K562 (cell line): ENCODE measurements around the gene GPRIN3. TPM values are rescaled to one million over a fixed set of nuclear protein-coding genes. Genes with fewer than 3 reads are reported as not detected.

ENCODE experiments used
- ATAC-seq: fragments of 200-7000 bp; cut with Tn5 transposase; 3 replicates; pipeline ENCODE4 v1.9.1; 2020; ENCODE audit warnings: moderate library complexity
- BruUV-seq: library from RNA; stranded (reverse); fragments of 400-500 nt; replicated peaks from 2 replicates; lab custom pipeline; 2021; lab: Mats Ljungman, UMichigan
- CTCF ChIA-PET: fragments of 300-600 bp; formaldehyde crosslinking; extraction: SDS; loops from one replicate; lab custom pipeline; 2021; ENCODE audit warnings: low intra/inter-chr PET ratio; lab: Yijun Ruan, JAX
- POLR2A ChIA-PET: fragments of 300-600, 350-650 bp; sonication (Branson Sonifier 250); formaldehyde crosslinking; extraction: SDS; loops from one replicate; lab custom pipeline; 2021; ENCODE audit warnings: antibody characterized with exemption, inconsistent platforms; lab: Yijun Ruan, JAX
- DNase-seq, 4 experiments: peaks; one replicate each; pipeline versions ENCODE4 v3.0.0 to v3.0.0-alpha.2; 2011 to 2018; ENCODE audit warnings: low spot score in 3 of 4, mixed read lengths in 3 of 4; ENCODE audit errors: extremely low read depth in 1 of 4
- FAIRE-seq: peaks from 2 replicates; lab custom pipeline; 2011; peaks lifted over from hg19 to GRCh38; lab: Jason Lieb, UNC
- H2AFZ ChIP-seq: 2 replicates; pipeline ENCODE4 v1.6.0; 2011; ENCODE audit warnings: low read depth, low read length, control low read depth, inconsistent platforms
- H3K27ac ChIP-seq: fragments of 200-600 bp; 3 replicates; pipeline ENCODE4 v1.8.0; 2011; ENCODE audit warnings: low read depth, mild to moderate bottlenecking, control low read depth, inconsistent platforms, low read length, moderate library complexity, mixed read lengths; ENCODE audit errors: extremely low read depth
- H3K27me3 ChIP-seq, 2 experiments: fragments of 300-600 bp in 1 of 2; 2 replicates in 1 of 2; 3 replicates in 1 of 2; pipeline versions ENCODE4 v1.6.0 to v1.8.0; 2011; ENCODE audit warnings: inconsistent platforms in 2 of 2, low read length in 2 of 2, mild to moderate bottlenecking in 1 of 2, mixed read lengths in 1 of 2, moderate library complexity in 1 of 2; ENCODE audit not compliant: control insufficient read depth in 2 of 2, insufficient read depth in 2 of 2
- H3K36me3 ChIP-seq: fragments of 300-600 bp; 3 replicates; pipeline ENCODE4 v1.8.0; 2011; ENCODE audit warnings: mild to moderate bottlenecking, low read length, inconsistent platforms; ENCODE audit not compliant: control insufficient read depth, insufficient read depth
- H3K4me1 ChIP-seq, 2 experiments: fragments of 200-600 bp in 1 of 2; replicated peaks in 1 of 2; 2 replicates in 1 of 2; 3 replicates in 1 of 2; pipeline versions ENCODE4 v1.5.1 to v1.8.0; 2011; ENCODE audit warnings: inconsistent platforms in 2 of 2, low read length in 2 of 2, mild to moderate bottlenecking in 1 of 2, mixed read lengths in 1 of 2, moderate library complexity in 1 of 2; ENCODE audit not compliant: control insufficient read depth in 2 of 2, insufficient read depth in 2 of 2
- H3K4me2 ChIP-seq: 2 replicates; pipeline ENCODE4 v1.6.1; 2011; ENCODE audit warnings: low read length, control low read depth, inconsistent platforms, mixed read lengths; ENCODE audit not compliant: insufficient read depth
- H3K4me3 ChIP-seq: fragments of 200-600 bp; sonication (generic), shearing (Covaris generic); 2 replicates; pipeline ENCODE4 v1.5.1; 2016; ENCODE audit warnings: control low read depth, inconsistent platforms
- H3K79me2 ChIP-seq: fragments of 200-600 bp; 3 replicates; pipeline ENCODE4 v1.8.0; 2011; ENCODE audit warnings: low read length, inconsistent platforms; ENCODE audit not compliant: control insufficient read depth, insufficient read depth
- H3K9ac ChIP-seq, 2 experiments: 2 replicates each; pipeline versions ENCODE4 v1.6.0 to v1.6.1; 2011; ENCODE audit warnings: low read depth in 2 of 2, low read length in 2 of 2, control low read depth in 1 of 2, inconsistent platforms in 1 of 2, mild to moderate bottlenecking in 1 of 2, mixed read lengths in 1 of 2; ENCODE audit not compliant: insufficient read depth in 1 of 2
- H3K9me1 ChIP-seq: one replicate; pipeline ENCODE4 v1.6.0; 2011; ENCODE audit warnings: inconsistent platforms, mild to moderate bottlenecking, low read length, moderate library complexity; ENCODE audit not compliant: control insufficient read depth, insufficient read depth
- H3K9me3 ChIP-seq: replicated peaks from 2 replicates; pipeline ENCODE4 v1.5.1; 2011; ENCODE audit warnings: low read depth, low read length, inconsistent platforms; ENCODE audit not compliant: control insufficient read depth, insufficient read depth
- H4K20me1 ChIP-seq: replicated peaks from 2 replicates; pipeline ENCODE4 v1.6.1; 2011; ENCODE audit warnings: low read length, inconsistent platforms, mixed read lengths; ENCODE audit not compliant: control insufficient read depth, insufficient read depth
- CBX3 ChIP-seq, 2 experiments: IDR thresholded peaks; 1 replicate in 1 of 2; 2 replicates in 1 of 2; pipeline ENCODE4 v1.6.1; 2012; ENCODE audit warnings: inconsistent platforms in 2 of 2, low read length in 2 of 2, borderline replicate concordance in 1 of 2, control low read depth in 1 of 2
- EHMT2 ChIP-seq: fragments of 450-650 bp; IDR thresholded peaks from 2 replicates; pipeline ENCODE4 v1.6.1; 2018; ENCODE audit warnings: antibody characterized with exemption
- ETV5 ChIP-seq: sonication (generic); formaldehyde crosslinking; IDR thresholded peaks from 2 replicates; pipeline ENCODE4 v1.4.0; 2020; ENCODE audit warnings: low read depth, mild to moderate bottlenecking, missing genetic modification reagents
- SMARCB1 ChIP-seq: IDR thresholded peaks from 2 replicates; pipeline ENCODE4 v1.6.1; 2011; ENCODE audit warnings: improper control_type of control experiment, low read depth; ENCODE audit not compliant: insufficient read length
- STAT5A ChIP-seq: IDR thresholded peaks from 2 replicates; pipeline ENCODE4 v1.6.1; 2012; ENCODE audit warnings: low read length, inconsistent platforms, borderline replicate concordance
- TCF7L2 ChIP-seq: fragments of 150-350 bp; IDR thresholded peaks from 2 replicates; pipeline ENCODE4 v1.6.1; 2016; ENCODE audit warnings: low read depth, mild to moderate bottlenecking, low read length, moderate library complexity
- U2AF2 ChIP-seq: fragments of 200-400 bp; formaldehyde crosslinking; optimal IDR thresholded peaks from 2 replicates; pipeline ENCODE3; 2017; ENCODE audit warnings: low read depth, mild to moderate bottlenecking, low read length
- XRCC4 ChIP-seq: IDR thresholded peaks from one replicate; pipeline ENCODE4 v1.6.1; 2011; ENCODE audit not compliant: insufficient read depth, insufficient read length; ENCODE audit errors: extremely low read depth
- ZC3H4 ChIP-seq: sonication (generic); formaldehyde crosslinking; IDR thresholded peaks from 2 replicates; pipeline ENCODE4 v1.9.0; 2021; ENCODE audit warnings: missing genetic modification reagents, borderline replicate concordance
- ZNF175 ChIP-seq: fragments of 200-800 bp; sonication (Bioruptor generic); IDR thresholded peaks from 2 replicates; pipeline ENCODE4 v1.6.1; 2016; ENCODE audit warnings: low read depth, mild to moderate bottlenecking, missing genetic modification characterization, missing compliant biosample characterization
- WGBS: fragments of 100-300 bp; shearing (Covaris generic); methylation state at CpG from one replicate; pipeline ENCODE4 v1.1.6; 2016; ENCODE audit warnings: low coverage, mixed read lengths; ENCODE audit not compliant: insufficient coverage; ENCODE audit errors: missing lambda C conversion rate; 5-methylcytosine and 5-hydroxymethylcytosine counted together
- in situ Hi-C: fragments of 300-500 bp; cut with MboI; formaldehyde crosslinking; loops from 4 replicates; pipeline ENCODE4 v1.15.0; 2018; ENCODE audit warnings: inconsistent platforms, mixed read lengths
- intact Hi-C: fragments of 100-400 bp; cut with micrococcal nuclease; formaldehyde crosslinking; loops from 2 replicates; pipeline ENCODE4 v1.14.2; 2022
- polyA plus RNA-seq, 8 experiments: library from polyadenylated mRNA; depleted of rRNA in 4 of 8; stranded (reverse) in 5 of 8; unstranded in 3 of 8; fragments of >200 nt; fragmentation: Nextera tagmentation in 2 of 8; fragmentation: Illumina TruSeq in 1 of 8; extraction: Ambion mirVana in 2 of 8; extraction: Trizol in 1 of 8; gene quantifications; 2 replicates each; pipeline versions ENCODE4 v1.2.1 to v1.2.3, GENCODE V29; 2011 to 2014; ENCODE audit warnings: inconsistent platforms in 1 of 8, missing spikeins in 1 of 8
- total RNA-seq, 7 experiments: library from RNA; depleted of rRNA in 6 of 7; stranded (reverse); fragments of >200 nt in 6 of 7; fragmentation: Illumina TruSeq in 2 of 7; extraction: Trizol in 2 of 7; gene quantifications; 2 replicates each; pipeline versions ENCODE4 v1.2.1 to v1.2.3, GENCODE V29; 2011 to 2021; ENCODE audit warnings: low replicate concordance in 1 of 7
- TF ChIP-seq, protein P1 (sequence below): sonication (generic); formaldehyde crosslinking; IDR thresholded peaks from 2 replicates; pipeline ENCODE4 v1.8.1; 2022; ENCODE audit warnings: missing genetic modification reagents
- TF ChIP-seq, protein P2 (sequence below), 2 experiments: IDR thresholded peaks; 2 replicates each; pipeline ENCODE4 v1.6.1; 2012; ENCODE audit warnings: improper control_type of control experiment in 2 of 2, low read depth in 2 of 2, low read length in 2 of 2, borderline replicate concordance in 1 of 2

GPRIN3 gene
- total and polyA plus RNA-seq, 9 of the 15 experiments (the other 6 are each of a cell fraction or from before 2014, with no cell fraction given): 0.02 TPM; not detected in 8

DNA sequence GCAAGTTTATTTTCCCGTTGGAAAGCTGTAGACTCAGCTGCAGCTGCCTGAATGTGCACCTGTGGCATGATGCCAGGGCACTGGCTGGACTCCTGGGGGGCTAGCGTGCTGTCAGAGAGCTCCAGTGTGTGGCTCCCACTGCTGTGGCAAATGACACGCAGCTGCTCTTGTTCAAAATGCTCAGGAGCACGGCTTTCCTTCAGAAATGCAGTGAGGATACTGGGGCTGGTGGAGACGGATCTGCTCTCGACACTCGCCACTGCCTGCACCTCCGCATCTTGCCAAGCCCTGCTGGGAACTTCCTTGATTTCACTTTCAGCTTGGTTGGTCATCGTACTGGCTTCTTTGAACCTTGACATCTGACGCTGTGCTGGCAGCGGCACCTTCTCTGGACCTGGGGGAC lies 58.7 kb downstream of the GPRIN3 start:
- ChIA-PET POLR2A (no interaction called here), CTCF (no interaction called here)
- Histone ChIP-seq H3K9me3 (no peaks in the 10 kb centered on the region), H3K4me2 (no peak overlapping the region), H3K27ac (no peak overlapping the region), H3K27me3 (peaks cover 0 to 12% of the 10 kb centered on the region in 2 experiments; a peak in 1 of 5 replicates), H3K4me3 (no peak overlapping the region), H3K36me3 (no peaks in the 10 kb centered on the region), H3K79me2 (no peaks in the 10 kb centered on the region), H3K9me1 (no peaks in the 10 kb centered on the region), H3K4me1 (no peaks in the 10 kb centered on the region), H2AFZ (no peak overlapping the region), H3K9ac (no peak overlapping the region), H4K20me1 (no peaks in the 10 kb centered on the region)
- no peak for TF ChIP-seq XRCC4
- TF ChIP-seq CBX3 (IDR thresholded peaks at IDR 0.05; ENCODE audit: borderline replicate concordance in 1 of 2, low read length in 2 of 2): no peak
- TF ChIP-seq, protein P1, sequence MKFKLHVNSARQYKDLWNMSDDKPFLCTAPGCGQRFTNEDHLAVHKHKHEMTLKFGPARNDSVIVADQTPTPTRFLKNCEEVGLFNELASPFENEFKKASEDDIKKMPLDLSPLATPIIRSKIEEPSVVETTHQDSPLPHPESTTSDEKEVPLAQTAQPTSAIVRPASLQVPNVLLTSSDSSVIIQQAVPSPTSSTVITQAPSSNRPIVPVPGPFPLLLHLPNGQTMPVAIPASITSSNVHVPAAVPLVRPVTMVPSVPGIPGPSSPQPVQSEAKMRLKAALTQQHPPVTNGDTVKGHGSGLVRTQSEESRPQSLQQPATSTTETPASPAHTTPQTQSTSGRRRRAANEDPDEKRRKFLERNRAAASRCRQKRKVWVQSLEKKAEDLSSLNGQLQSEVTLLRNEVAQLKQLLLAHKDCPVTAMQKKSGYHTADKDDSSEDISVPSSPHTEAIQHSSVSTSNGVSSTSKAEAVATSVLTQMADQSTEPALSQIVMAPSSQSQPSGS (CRISPR knock-in tag): no peak
- in situ Hi-C loops (no loop called here), intact Hi-C loops (no loop called here)
- no peak for DNase-seq
- 1% methylated on average over 11 of the region's 11 CpGs for WGBS
- ATAC-seq: no peak
- FAIRE-seq: no peak
- no TSS peak for BruUV-seq

DNA sequence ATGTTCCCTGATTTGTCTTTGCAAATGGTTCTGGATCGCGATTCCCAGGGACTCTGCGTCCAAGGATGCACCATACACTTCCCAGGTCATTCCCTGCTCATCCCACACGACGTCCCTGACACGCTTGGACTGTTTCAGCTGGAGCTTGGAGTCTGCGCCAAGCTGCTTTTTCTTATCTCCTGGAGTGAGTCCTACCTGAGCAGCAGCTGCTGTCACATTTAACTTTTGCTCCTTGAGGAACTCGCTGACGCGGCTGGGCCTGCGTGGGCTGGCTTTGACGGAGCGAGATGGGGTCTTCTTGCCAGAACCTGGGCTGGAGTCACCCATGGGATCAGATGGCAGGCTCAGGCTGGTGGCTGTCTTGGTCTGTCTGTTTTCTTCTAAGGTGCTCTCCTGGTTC lies 59.6 kb downstream of the GPRIN3 start:
- FAIRE-seq: no peak
- TF ChIP-seq ZNF175 (CRISPR knock-in tag): no peak
- TF ChIP-seq U2AF2: no peak
- TF ChIP-seq SMARCB1: no peak
- no peak for TF ChIP-seq EHMT2
- TF ChIP-seq TCF7L2: no peak
- no peak for TF ChIP-seq ZC3H4
- TF ChIP-seq, protein P2, sequence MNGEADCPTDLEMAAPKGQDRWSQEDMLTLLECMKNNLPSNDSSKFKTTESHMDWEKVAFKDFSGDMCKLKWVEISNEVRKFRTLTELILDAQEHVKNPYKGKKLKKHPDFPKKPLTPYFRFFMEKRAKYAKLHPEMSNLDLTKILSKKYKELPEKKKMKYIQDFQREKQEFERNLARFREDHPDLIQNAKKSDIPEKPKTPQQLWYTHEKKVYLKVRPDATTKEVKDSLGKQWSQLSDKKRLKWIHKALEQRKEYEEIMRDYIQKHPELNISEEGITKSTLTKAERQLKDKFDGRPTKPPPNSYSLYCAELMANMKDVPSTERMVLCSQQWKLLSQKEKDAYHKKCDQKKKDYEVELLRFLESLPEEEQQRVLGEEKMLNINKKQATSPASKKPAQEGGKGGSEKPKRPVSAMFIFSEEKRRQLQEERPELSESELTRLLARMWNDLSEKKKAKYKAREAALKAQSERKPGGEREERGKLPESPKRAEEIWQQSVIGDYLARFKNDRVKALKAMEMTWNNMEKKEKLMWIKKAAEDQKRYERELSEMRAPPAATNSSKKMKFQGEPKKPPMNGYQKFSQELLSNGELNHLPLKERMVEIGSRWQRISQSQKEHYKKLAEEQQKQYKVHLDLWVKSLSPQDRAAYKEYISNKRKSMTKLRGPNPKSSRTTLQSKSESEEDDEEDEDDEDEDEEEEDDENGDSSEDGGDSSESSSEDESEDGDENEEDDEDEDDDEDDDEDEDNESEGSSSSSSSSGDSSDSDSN (IDR thresholded peaks at IDR 0.05; ENCODE audit: borderline replicate concordance in 1 of 2, low read depth in 2 of 2, low read length in 2 of 2): no peak
- no peak for TF ChIP-seq STAT5A
- no peak for TF ChIP-seq ETV5

More for the DNA sequence above, 59.6 kb downstream of the GPRIN3 start:
- no peaks in the 10 kb centered on the region for H3K4me1 ChIP-seq
- ChIA-PET POLR2A (interaction anchor here (0.8 kb wide), 1 partner anchor 86 kb away, joined by 3 read pairs; no protein-coding TSS in a partner anchor), CTCF (no interaction called here)
- H3K4me3 ChIP-seq: no peak overlapping the region
- in situ Hi-C loops (no loop called here), intact Hi-C loops (no loop called here)
- no peaks in the 10 kb centered on the region for H4K20me1 ChIP-seq
- under 1% methylated on average over 13 of the region's 13 CpGs for WGBS
- no peaks in the 10 kb centered on the region for H3K9me1 ChIP-seq
- H3K36me3 ChIP-seq: no peaks in the 10 kb centered on the region
- ATAC-seq: no peak
- no TSS peak for BruUV-seq
- no peak overlapping the region for H3K9ac ChIP-seq
- H3K4me2 ChIP-seq: no peak overlapping the region
- no peak for DNase-seq
- H3K27ac ChIP-seq: no peak overlapping the region
- H2AFZ ChIP-seq: no peak overlapping the region
- peaks cover 0 to 12% of the 10 kb centered on the region in 2 experiments; a peak in 1 of 5 replicates for H3K27me3 ChIP-seq
- H3K79me2 ChIP-seq: no peaks in the 10 kb centered on the region
- no peaks in the 10 kb centered on the region for H3K9me3 ChIP-seq
